Epithelial cell of proximal tubule (primary cell): ENCODE data around the gene EIF3J. TPM values are rescaled to one million over a fixed set of nuclear protein-coding genes. Genes with fewer than 3 reads are reported as not detected.

ENCODE experiments used
- DNase-seq: peaks from one replicate; pipeline ENCODE4 v3.0.0-alpha.2; 2011; ENCODE audit warnings: low read depth
- H3K4me3 ChIP-seq: 2 replicates; pipeline ENCODE4 v1.5.1; 2011; ENCODE audit warnings: low read depth, mild to moderate bottlenecking, low read length
- total RNA-seq: library from RNA; depleted of rRNA; stranded (reverse); fragments of >200 nt; gene quantifications from 2 replicates; pipeline ENCODE4 v1.2.3, GENCODE V29; 2015
- TF ChIP-seq, protein P1 (sequence below): conservative IDR thresholded peaks from 2 replicates; pipeline ENCODE4 v1.5.1; 2012; ENCODE audit warnings: low read depth, mild to moderate bottlenecking, low read length

Gene EIF3J, protein sequence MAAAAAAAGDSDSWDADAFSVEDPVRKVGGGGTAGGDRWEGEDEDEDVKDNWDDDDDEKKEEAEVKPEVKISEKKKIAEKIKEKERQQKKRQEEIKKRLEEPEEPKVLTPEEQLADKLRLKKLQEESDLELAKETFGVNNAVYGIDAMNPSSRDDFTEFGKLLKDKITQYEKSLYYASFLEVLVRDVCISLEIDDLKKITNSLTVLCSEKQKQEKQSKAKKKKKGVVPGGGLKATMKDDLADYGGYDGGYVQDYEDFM
- 50.4 and 52.3 TPM in 2 replicates for total RNA-seq

DNA sequence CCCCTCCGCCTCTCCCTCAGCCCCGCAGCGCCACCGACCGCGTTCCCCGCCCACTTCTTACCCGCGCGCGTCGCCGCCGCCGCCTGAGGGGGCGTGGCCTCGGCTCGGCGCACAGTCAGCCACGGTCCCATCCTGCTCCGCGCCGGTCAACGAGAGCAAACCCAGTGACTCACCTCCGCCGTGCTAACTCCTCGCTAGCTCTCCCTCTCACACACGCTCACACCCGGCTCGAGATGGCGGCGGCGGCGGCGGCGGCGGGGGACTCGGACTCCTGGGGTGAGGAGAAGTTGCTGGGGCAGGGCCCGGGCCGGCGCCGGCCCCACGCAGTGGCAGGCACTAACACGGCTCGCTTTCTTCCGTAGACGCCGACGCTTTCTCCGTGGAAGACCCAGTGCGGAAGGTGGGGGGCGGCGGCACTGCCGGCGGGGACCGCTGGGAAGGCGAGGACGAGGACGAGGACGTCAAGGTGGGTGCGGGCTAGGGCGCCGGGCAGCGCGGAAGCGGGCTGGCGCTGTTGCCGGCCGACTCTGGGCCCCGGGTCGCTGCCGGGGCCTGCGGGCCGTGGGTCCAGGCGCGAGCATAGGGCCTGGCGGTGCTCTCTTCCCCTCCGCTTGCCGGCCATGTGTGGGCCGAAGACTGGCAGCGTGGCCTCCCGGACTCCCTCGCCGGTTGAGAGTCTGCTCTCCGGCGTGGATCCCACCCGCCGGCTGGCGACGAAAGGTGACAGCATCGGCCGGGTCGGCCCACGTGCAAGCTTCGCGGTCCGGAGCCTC is at the start of gene EIF3J:
EIF3J (plus strand) TSS at position 186 of the 773 bp plus-strand sequence; CDS start at position 234, 48 bp downstream.
- peak within 1 kb of the TSS; percentile 82 for H3K4me3 ChIP-seq
- DNase-seq: peak; percentile 54
- TF ChIP-seq, protein P1, sequence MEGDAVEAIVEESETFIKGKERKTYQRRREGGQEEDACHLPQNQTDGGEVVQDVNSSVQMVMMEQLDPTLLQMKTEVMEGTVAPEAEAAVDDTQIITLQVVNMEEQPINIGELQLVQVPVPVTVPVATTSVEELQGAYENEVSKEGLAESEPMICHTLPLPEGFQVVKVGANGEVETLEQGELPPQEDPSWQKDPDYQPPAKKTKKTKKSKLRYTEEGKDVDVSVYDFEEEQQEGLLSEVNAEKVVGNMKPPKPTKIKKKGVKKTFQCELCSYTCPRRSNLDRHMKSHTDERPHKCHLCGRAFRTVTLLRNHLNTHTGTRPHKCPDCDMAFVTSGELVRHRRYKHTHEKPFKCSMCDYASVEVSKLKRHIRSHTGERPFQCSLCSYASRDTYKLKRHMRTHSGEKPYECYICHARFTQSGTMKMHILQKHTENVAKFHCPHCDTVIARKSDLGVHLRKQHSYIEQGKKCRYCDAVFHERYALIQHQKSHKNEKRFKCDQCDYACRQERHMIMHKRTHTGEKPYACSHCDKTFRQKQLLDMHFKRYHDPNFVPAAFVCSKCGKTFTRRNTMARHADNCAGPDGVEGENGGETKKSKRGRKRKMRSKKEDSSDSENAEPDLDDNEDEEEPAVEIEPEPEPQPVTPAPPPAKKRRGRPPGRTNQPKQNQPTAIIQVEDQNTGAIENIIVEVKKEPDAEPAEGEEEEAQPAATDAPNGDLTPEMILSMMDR: no peak

DNA sequence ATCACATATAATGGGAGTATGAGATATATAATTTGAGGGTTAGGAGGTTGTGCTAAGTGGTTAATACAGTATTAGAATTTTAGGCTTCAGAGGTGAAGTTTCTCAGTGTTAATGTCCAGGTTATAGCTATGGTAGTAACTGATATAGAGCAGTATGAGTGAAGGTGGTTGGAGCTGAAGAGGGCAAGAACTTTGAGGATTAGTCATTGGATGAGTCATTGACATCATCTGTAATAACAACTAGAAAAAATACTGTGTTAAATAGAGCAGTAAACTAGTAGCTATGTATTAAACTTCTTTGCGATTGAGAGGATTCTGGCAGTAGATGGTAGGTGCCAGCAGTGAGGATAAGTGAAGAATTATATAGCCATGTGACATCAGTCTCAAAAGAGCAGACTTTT is 47.5 kb upstream of the EIF3J start:
- DNase-seq: peak; percentile 95
- TF ChIP-seq, protein P1: no peak
- H3K4me3 ChIP-seq: no peak overlapping the region

DNA sequence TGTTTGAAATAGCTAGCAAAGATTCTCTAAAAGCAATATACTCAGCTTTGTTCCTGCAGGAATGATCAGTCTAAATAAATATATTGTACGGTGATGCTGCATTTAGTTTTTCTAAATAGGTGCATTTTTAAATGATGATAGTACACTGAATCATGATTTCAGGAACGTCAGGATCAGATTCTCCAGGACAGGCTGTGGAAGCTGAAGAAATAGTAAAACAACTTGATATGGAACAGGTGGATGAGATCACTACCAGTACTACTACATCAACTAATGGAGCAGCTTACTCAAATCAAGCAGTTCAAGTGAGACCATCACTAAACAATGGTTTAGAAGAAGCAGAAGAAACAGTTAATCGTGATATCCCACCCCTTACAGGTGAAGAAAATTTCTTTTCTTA is 46.3 kb upstream of the EIF3J start:
- TF ChIP-seq, protein P1: no peak
- H3K4me3 ChIP-seq: no peak overlapping the region
- peak; percentile 37 for DNase-seq

DNA sequence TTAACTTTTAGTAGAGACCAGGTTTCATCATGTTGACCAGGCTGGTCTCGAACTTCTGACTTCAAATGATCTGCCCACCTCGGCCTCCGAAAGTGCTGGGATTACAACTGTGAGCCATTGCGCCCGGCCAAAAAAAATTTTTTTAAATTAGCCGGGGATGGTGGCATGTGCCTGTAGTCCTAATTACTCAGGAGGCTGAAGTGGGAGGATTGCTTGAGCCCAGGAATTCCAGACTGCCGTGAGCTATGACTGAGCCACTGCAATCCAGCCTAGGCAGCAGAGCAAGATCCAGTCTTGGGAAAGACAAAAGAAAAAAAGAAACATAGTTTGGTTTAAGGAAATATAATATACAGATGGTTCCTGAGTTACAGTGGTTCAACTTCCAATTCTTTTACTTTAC is 44.9 kb upstream of the EIF3J start:
- DNase-seq: no peak
- TF ChIP-seq, protein P1: no peak

DNA sequence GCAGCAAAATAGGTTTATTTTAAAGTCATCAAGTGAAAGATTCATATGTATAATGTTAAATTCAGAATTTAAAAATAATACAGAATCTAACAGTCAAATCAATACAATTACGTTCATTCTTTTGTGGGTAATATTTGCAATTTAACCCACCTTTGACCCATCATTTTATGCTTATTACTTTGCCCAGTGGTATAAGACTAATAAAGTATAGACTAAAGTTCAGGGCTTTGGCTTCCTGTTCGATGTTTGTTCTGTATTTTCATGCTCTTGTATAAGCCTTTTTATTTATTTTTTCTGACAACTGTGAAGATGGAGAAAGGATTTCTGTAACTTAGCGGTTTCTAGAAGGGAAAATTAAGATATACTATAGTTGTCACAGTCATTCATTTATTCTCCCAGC is 44.3 kb upstream of the EIF3J start:
- H3K4me3 ChIP-seq: no peak overlapping the region
- TF ChIP-seq, protein P1: no peak
- DNase-seq: no peak

More for the DNA sequence above, 44.9 kb upstream of the EIF3J start:
- no peak overlapping the region for H3K4me3 ChIP-seq

DNA sequence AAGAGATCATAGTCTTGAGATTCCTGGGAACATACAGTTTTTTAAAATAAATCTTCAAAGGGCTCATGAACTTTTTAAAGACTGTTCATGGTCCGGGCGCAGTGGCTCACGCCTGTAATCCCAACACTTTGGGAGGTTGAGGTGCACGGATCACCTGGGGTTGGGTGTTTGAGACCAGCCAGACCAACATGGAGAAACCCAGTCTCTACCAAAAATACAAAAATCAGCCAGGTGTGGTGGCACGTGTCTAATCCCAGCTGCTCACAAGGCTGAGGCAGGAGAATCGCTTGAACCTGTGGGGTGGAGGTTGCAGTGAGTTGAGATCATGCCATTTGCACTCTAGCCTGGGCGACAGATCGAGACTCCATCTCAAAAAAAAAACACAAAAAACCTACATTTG is 41.4 kb upstream of the EIF3J start:
- TF ChIP-seq, protein P1: no peak
- no peak overlapping the region for H3K4me3 ChIP-seq
- DNase-seq: no peak
